ENCODE data around the gene LRBA.

The LRBA gene

DNA sequence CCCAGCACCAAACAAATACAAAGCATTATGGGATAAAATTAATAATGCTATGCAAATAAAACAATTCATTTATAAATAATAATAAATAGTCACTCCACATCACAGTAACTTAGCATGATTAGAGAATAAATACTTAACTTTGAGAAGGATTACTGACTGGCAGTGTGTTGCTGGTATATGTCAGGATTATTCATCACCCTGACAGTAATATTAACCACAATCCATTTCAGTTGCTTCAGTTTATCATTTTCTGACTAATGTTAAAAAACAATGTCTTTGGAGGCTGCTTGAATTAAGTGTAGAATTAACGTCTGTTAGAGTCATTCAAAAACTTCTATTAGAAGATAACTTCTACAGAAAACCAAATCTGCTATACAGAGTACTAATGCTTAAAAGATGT lies 557.3 kb downstream of the LRBA start:
- DNase-seq (ENCODE audit: low read depth in 2 of 3, low spot score in 1 of 3) = no peak

GRCh38 chr4:150451883-150452282 lies 563.2 kb downstream of the LRBA start:
- DNase-seq (ENCODE audit: low read depth in 2 of 3, low spot score in 1 of 3) = no peak

GRCh38 chr4:150447356-150447755 lies 567.7 kb downstream of the LRBA start:
- no peak for DNase-seq (ENCODE audit: low read depth in 2 of 3, low spot score in 1 of 3)

DNA sequence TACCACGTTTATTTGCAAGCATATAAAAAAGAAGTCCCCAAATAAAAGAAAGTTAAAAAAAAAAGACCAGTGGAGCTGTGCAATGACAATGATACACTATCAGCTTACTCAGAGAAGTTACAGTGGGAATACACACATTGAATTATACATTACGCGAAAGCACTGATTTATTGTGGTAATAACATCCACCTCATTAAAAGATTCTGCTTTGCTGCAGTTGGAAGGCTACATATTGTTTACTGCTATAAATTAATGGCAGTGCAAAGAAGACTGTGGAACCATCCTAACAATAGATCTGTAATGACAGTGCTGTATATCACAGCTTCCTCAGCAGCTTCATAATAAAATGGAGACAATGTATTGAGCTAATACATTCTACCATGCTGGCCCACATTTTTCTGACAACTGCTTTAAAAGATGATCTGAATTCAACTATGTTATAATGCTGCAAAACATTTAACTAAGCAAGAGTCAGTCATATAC lies 575.6 kb downstream of the LRBA start:
- DNase-seq (ENCODE audit: low read depth in 2 of 3, low spot score in 1 of 3) = no peak

- DNase-seq (ENCODE audit: low read depth in 2 of 3, low spot score in 1 of 3) = peak in 1 of 3 donors; percentile 16
These were observed 578.3 kb downstream of the LRBA start for GRCh38 chr4:150436598-150437370.

DNA sequence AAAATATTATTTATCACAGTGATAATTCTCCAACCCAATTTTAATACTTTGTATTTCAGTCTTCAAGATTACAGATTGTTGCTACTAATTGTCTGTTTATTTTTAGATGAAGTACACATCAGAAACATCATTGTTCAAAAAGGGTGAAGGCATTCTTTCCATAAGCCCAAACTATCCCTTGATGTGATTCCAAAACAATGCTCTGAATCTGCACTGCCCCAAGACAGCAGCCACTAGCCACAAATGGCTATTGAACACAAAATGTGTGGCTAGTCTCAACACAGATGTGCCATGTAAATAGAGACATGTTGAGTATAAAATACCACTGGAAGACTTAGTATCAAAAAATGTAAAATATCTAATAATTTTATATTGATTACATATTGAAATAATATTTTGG lies 583.9 kb downstream of the LRBA start:
- DNase-seq (ENCODE audit: low read depth in 2 of 3, low spot score in 1 of 3) = no peak

DNA sequence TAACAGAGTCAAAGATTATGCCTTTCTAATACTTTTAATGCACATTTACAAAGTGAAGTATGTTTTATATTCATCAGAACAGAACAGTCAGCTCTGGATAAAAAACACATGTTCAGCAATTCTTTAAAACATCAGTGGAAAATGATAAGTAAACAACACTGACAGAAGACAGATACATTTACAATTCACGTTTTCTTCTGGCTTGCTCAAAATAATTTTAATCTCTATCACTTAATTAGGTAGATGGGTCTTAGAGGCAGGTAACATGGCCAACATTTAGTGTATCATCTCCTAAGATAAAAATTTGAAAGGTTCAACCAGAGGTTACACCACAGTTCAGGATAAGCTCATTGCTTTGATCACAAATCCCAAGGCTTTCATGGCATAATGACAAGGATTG lies 589.9 kb downstream of the LRBA start:
- DNase-seq (ENCODE audit: low read depth in 2 of 3, low spot score in 1 of 3) = no peak

DNA sequence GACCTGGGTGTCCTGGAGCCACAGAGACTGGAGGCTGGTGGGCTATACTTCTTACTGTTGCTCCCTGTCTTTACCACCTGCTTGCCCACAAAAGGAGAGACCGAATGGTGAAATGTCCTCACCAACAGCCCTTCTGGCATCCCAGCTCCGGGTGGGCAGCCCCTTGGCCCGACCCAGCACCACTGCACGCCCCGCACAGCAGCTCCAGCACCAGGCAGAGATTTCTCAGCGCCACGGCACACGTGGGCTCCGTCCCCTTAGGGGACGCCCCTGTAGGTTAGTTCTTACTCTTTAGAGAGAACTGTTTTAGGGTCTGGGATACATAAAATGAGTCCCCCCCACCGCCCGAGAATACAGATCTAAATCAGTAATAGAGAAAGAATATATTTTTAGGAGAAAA lies 591.6 kb downstream of the LRBA start:
- DNase-seq (ENCODE audit: low read depth in 2 of 3, low spot score in 1 of 3) = no peak

DNA sequence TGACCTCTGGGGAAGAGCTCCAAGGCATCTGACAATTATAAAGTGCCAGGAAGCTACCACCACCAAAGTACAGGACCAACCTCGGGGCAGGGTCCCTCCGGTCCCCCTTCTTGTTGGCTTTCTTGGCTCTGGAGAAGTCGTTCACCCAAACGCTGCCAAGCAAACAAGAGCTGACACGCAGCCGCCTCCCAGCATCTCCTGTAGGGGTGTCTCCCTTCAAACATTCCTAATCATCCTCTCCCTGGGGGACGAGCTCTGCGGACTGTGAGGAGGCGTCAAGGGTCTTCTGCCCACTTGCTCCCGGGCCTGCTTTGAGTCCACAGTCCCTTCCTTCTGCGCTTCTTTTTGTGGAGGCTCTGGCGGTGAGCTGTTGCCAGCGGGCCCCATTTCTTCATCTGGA lies 592.0 kb downstream of the LRBA start:
- no peak for DNase-seq (ENCODE audit: low read depth in 2 of 3, low spot score in 1 of 3)

- no peak for DNase-seq (ENCODE audit: low read depth in 2 of 3, low spot score in 1 of 3)
These were observed 593.5 kb downstream of the LRBA start for GRCh38 chr4:150421612-150422011.

DNA sequence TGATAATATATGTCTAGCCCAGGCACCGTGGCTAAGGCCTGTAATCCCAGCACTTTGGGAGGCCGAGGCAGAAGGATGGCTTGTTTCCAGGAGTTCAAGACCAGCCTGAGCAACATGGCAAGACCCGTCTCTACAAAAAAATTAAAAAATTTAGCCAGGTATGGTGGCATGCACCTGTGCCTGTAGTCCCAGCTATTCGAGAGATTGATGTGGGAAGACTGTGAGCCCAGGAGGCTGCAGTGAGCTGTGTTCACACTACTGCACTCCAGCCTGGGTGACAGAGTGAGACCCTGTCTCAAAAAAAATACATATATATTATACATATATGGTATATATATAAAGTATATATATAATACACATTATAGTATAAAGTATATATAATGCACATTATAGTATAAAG lies 595.1 kb downstream of the LRBA start:
- DNase-seq (ENCODE audit: low read depth in 2 of 3, low spot score in 1 of 3) = no peak

- DNase-seq (ENCODE audit: low read depth in 2 of 3, low spot score in 1 of 3) = no peak
These were observed 596.2 kb downstream of the LRBA start for GRCh38 chr4:150418757-150419410.

DNA sequence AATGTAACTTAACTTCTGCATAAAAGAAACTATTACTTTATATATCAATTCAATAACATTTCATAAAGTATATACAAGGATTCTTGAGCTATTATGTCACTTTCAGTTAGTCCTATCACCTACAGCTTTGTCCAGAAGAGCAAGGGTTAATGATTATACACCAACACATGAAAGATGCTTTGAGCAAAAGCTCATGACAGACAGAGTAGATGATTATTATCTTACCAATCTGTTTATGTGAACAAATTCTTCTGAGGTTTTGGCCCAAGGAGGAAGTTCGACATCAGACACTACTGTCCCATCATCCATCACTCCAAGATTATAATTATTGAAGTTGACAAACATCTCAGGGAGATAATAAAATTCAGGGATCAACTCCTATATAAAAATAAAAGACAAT lies 599.9 kb downstream of the LRBA start:
- no peak for DNase-seq (ENCODE audit: low read depth in 2 of 3, low spot score in 1 of 3)

GRCh38 chr4:150411520-150411919 lies 603.6 kb downstream of the LRBA start:
- no peak for DNase-seq (ENCODE audit: low read depth in 2 of 3, low spot score in 1 of 3)

DNA sequence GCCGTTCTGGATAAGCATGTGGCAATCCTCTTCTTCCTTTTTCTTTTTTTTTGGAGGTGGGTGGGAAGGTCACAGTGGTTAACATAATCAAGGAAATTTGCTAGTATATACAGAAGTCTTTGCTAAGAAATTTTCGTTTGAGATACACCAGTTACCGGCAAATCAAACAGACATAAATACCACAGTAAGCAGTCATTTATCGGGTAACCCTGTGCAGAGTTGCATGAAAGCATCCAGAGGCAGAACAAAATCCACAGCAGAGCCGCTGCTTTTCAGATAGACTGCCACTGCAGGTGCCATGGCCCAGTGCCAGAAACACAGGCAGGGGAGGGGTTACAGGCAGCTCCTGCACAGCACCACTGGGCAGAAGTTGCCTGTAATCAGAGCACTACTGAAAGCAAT lies 612.2 kb downstream of the LRBA start:
- peak in 1 of 3 donors; percentile 5 for DNase-seq (ENCODE audit: low read depth in 2 of 3, low spot score in 1 of 3)

DNA sequence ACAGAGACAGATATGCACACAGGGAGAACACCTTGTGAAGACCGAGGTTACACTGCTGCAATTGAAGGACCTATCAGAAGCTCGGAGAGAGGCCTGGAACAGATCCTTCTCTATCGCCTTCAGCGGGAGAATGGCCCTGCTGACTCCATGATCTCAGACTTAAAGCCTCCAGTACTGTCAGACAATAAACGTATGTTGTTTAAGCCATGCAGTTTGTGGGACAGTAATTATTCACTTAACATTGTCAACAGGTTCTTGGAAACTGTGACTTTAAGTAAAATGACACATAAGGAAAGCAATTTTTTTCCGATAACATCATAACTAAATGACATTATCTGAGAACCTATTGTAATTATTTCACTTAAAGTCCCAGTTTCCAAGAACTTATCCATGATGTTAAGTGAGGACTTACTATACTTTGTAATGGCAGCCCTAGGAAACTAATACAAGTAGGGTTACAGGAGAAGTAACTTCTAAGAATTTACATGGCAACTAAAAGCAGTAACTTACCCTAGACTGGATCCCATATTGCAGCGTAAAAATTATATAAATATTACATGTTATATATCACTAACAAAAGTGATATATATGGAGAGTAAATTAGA lies 613.9 kb downstream of the LRBA start:
- no peak for DNase-seq (ENCODE audit: low read depth in 2 of 3, low spot score in 1 of 3)

DNA sequence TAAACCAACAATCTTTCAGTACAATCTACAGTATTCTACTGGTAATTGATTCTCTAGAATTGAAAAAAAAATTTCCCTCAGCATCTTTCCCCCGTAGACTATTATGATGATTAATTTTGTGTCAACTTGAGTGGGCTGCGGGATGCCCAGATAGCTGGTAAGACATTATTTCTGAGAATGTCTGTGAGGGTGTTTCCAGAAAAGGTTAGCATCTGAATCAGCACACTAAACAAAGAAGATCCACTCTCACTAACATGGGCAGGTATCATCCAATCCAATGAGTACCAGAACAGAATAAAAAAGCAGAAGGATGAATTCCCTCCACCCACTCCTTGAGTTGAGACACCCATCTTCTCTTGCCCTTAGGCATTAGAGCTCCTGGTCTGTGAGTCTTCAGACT lies 619.2 kb downstream of the LRBA start:
- peak in 1 of 3 donors; percentile 14 for DNase-seq (ENCODE audit: low read depth in 2 of 3, low spot score in 1 of 3)

GRCh38 chr4:150394046-150394445 lies 621.0 kb downstream of the LRBA start:
- DNase-seq (ENCODE audit: low read depth in 2 of 3, low spot score in 1 of 3) = no peak

GRCh38 chr4:150391052-150391451 lies 624.0 kb downstream of the LRBA start:
- DNase-seq (ENCODE audit: low read depth in 2 of 3, low spot score in 1 of 3) = no peak

DNA sequence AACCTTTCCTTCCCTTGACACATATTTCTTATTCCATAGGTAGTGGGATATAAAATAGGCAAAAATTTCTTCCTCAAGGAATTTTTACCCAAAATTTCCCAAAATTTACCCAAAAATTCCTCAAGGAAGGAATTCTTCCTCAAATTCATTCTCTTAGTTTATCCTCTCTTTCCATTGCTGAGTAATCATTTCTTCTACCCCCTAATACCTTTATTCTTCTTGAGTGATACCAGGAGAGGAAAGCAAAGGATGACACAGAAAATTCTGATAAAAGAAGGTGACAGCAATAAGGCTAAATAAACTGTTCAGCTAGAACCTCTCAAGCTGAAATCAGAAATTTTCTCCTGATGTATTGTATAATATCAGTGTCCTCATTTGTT lies 624.6 kb downstream of the LRBA start:
- no peak for DNase-seq (ENCODE audit: low read depth in 2 of 3, low spot score in 1 of 3)

DNA sequence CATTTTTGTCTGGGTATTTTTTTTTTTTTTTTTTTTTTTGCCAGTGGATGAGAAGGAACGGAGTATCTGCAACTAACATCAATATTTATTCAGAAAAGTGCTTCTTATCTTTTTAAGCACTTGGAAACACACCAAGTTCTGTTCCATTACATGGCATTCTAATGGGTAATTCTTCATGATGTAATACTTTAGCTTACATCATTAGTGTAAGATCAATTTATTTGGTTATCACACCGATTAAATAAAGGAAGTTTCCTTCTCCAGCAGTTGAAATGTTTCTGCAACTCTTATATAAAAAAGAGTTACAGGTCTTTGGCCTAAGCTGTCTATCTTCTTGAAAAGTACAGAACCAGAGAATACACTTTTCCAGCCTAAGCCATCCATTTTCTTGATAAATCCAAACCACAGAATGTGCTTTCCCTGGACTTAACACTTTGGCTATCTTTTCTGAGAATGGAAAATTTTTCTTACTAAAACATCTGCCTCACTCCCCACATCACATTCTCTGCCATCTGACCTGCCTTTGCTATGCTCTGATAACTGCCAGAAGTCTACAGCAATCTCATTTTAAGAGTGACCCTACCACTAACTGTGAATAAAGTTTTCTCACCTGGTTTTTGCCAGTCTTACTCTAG lies 625.1 kb downstream of the LRBA start:
- no peak for DNase-seq (ENCODE audit: low read depth in 2 of 3, low spot score in 1 of 3)

DNA sequence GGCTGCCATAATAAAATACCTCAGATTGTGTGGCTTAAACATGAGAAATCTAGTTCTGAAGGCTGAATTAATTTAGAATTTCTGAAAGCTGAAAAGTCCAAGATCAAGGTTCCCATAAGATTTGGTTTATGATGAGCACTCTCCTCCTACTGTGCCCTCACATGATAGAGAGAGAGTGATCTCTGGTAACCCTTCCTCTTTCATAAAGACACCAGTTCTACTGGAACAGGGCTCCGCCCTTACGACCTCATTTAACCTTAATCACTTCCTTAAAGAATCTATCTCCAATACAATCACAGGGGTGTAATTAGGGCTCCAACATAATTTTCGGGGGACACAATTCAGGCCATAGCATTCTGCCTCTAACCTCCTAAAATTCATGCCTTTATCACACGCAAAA lies 627.1 kb downstream of the LRBA start:
- DNase-seq (ENCODE audit: low read depth in 2 of 3, low spot score in 1 of 3) = no peak
